GM12873 (cell line): ENCODE data around the gene DNTT.

Experiments
- TF ChIP-seq, protein P1 (sequence below): IDR thresholded peaks from 2 replicates; pipeline ENCODE4 v1.5.1; 2012; ENCODE audit warnings: low read depth, mild to moderate bottlenecking, moderate library complexity, low read length, control low read depth; ENCODE audit not compliant: insufficient read depth; ENCODE audit errors: missing control alignments

DNTT gene

DNA sequence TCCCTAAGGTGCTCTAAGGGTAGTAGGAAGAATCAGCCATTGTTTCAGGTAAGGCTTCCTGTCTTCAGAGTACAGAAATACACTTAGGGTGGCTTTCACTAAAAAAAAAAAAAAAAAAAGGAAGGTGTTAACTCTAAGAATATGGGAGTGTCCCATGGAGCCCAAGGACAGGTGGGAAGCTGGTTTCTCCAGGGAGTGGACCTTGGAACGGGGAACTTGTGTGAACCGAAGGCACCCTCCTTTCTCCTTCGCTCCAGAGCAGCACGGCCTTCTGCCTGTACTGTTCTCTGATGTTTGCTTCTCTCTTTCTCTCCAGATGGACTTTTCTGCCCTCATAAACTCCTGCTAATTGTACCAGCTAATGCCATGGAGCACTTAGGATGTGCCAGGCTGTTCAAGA is 48.3 kb downstream of the DNTT start:
- TF ChIP-seq, protein P1, sequence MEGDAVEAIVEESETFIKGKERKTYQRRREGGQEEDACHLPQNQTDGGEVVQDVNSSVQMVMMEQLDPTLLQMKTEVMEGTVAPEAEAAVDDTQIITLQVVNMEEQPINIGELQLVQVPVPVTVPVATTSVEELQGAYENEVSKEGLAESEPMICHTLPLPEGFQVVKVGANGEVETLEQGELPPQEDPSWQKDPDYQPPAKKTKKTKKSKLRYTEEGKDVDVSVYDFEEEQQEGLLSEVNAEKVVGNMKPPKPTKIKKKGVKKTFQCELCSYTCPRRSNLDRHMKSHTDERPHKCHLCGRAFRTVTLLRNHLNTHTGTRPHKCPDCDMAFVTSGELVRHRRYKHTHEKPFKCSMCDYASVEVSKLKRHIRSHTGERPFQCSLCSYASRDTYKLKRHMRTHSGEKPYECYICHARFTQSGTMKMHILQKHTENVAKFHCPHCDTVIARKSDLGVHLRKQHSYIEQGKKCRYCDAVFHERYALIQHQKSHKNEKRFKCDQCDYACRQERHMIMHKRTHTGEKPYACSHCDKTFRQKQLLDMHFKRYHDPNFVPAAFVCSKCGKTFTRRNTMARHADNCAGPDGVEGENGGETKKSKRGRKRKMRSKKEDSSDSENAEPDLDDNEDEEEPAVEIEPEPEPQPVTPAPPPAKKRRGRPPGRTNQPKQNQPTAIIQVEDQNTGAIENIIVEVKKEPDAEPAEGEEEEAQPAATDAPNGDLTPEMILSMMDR = no peak

DNA sequence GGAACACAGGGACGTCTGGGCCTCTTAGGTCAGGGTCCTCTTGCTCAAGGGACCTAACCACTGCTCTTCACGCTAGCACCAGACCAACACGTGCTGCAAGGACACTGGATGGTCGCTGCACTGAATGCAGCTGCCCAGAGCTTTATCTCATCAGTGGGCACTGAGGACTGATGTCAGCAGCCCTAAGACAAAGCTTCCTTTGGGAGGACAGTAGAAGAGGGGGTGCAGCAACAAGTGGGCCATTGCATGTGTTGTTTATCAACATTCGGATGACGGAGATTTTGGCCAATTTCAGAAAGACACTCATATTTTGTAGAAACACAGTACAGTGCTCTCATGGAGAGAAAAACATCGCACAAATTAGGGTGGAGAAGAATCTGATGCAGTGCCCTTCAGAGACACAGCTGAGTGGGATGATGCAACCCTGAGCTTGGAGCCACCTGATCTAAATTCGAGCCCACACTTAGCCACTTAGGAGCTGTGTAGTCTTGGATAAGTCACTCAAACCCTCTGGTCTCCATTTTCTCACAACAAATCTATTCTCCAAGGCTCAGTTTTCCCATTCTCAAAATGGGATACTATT is 52.9 kb downstream of the DNTT start:
- TF ChIP-seq, protein P1 = no peak

DNA sequence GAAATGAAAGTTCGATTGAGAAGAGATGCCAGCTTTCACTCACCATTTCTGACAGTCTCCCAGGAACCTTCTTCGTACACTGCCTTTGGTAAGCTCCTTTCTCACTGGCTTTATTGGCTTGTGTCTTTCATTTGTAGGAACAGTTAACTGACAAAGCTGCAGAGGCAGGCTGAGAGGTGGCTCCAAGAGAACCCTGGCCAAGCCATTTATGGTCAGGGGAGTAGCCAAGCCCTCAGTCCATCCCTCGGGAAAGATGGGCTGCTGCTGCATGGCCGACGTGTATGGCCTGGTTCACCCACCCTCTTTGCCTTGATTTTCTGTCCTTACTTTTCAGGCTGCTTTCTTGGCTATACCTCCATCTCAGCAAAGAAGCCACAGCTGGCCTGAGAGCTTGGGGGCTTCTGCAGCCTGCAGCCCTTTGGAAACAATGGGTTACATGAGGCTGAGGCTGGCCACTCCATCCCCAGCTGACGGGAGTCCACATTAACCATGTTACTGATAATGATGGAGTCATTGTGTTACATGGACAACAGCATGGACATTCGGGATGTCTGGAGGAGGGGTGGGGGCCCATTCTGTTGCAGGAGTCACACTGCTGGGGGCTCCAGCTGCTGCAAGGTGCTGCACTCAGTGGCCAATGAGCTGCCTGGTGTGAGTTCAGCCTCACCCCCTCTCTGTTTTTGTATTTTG is 54.8 kb downstream of the DNTT start, which contains the start of gene OPALIN:
Gene OPALIN, minus strand, starts transcription at position 152 of the 690 bp plus-strand sequence. Its CDS starts 106 bp downstream, at position 46.
- TF ChIP-seq, protein P1 = no peak

DNA sequence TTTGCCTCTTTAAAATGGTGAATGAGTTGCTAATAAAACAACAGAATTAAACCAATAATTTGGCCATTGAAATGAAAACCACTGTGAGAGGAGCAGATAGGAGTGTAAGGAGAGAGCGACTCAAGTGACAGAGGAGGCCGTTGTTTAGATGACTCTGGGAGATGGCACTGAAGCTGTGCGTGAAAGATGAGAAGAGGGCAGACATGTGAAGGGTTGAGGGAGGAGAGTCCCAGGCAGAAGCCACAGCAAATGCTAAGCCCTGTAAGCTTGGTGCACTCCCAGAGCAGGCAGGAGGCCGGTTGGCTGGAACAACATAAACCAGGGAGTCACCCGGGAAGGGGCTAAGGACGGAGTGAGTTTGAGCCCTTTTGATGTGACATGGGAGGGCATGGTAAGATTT is 55.4 kb downstream of the DNTT start:
- TF ChIP-seq, protein P1 = no peak

DNA sequence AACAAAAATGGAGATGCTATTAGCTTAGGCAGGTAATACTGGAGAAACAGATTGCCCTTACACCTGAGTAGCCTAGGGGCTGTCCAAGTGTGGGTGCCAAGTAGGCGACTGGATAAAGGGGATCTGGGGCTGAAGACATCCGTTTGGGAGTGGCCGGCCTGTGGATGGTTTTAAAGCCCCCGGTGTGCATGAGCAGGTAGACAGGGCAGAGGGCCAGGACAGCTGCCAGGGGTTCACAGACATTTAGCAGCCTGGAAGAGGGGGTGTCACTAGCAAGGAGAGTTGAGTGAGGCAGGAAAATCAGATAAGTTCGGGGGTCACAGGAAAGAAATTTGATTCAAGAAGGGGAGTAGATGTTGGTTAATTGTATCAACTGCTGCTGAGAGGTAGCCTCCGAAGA is 56.1 kb downstream of the DNTT start:
- TF ChIP-seq, protein P1 = no peak

DNA sequence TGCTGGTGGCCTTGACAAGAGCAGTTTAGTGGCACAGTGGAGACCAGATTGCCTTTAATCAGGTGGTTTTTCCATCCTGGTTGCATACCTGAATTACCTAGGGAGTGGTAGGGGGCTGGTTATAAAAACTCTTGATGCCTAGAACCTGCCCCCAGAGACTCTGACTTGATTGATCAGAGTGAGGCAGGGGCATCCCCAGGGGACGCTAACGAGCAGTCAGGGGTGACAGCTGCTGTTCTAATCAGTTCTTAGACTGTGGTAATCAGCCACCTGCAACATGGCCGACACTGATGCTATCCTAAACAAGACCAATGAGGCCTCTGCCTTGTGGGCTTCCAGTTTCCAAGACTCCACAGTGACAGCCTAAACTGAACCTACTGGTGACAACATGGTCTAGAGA is 56.5 kb downstream of the DNTT start:
- TF ChIP-seq, protein P1 = no peak

DNA sequence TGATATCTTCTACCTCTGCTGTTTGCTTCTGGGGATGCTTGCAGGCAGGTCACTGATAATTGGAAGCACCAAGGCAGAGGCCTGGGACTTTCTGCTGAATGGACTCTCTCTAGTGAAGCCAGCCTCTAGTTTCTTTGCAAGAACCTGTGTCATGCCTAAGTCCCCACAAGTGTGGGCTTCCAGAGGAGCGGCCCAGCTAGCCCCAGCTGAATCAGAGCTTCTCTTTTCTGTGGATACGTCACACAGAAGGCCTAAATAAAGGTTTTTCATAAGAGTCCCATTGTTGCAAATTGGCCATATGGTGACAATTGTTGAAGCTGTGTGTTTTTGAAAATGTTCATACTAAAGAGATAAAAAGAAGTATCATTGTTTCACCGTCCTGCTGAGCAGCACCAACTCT is 61.3 kb downstream of the DNTT start:
- TF ChIP-seq, protein P1 = no peak
